ENCODE data around the gene MAGEB6B.

DNA sequence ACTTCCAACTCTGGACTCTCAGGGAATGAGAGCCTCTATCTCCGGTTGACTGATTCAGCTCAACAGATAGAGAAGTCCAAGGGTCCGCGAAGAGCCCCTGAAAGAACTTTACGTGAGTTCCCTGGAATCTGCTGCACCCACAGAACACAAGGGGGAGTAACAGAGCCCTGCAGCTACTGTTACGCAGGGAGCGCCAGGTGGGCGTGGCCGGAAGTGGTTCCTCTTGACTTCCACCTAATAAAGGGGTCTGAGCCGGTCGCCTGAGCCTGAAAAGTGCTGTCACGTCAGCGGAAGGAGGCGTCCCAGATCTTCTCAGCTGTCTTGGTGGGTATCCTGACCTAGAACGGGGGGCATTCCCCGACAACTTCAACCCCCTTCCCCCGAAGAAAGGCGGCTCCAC lies 31.8 kb downstream of the MAGEB6B start, which contains the start of gene MAGEB6:
- TF ChIP-seq POLR2AphosphoS5 (IDR thresholded peaks at IDR 0.05) = no peak
- TF ChIP-seq, protein P1, sequence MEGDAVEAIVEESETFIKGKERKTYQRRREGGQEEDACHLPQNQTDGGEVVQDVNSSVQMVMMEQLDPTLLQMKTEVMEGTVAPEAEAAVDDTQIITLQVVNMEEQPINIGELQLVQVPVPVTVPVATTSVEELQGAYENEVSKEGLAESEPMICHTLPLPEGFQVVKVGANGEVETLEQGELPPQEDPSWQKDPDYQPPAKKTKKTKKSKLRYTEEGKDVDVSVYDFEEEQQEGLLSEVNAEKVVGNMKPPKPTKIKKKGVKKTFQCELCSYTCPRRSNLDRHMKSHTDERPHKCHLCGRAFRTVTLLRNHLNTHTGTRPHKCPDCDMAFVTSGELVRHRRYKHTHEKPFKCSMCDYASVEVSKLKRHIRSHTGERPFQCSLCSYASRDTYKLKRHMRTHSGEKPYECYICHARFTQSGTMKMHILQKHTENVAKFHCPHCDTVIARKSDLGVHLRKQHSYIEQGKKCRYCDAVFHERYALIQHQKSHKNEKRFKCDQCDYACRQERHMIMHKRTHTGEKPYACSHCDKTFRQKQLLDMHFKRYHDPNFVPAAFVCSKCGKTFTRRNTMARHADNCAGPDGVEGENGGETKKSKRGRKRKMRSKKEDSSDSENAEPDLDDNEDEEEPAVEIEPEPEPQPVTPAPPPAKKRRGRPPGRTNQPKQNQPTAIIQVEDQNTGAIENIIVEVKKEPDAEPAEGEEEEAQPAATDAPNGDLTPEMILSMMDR (IDR thresholded peaks at IDR 0.05) = no peak

Measured in suprapubic skin (tissue), 3 donors.